Astrocyte of the spinal cord (primary cell): ENCODE results near the gene SDF2L1.
"Not testable (repeated sequence)": the region's sequence is repeated elsewhere in the genome, so short reads cannot be mapped to it uniquely, and the experiment has no call there.

Experiments
- DNase-seq: peaks from one replicate; pipeline ENCODE4 v3.0.0; 2011; ENCODE audit warnings: low read depth, low spot score
- H3K4me3 ChIP-seq: 2 replicates; pipeline ENCODE4 v1.5.1; 2011; ENCODE audit warnings: low read depth, mild to moderate bottlenecking, low read length, moderate library complexity
- CTCF ChIP-seq: IDR thresholded peaks from 2 replicates; pipeline ENCODE4 v1.5.1; 2012; ENCODE audit warnings: low read depth, mild to moderate bottlenecking, low read length, inconsistent platforms
- in situ Hi-C: cut with HindIII; loops from 2 replicates; pipeline ENCODE4 v1.10.0; 2017; ENCODE audit warnings: low sequenced_read_pairs

SDF2L1 gene

GRCh38 chr22:21673534-21674321 lies 31.6 kb downstream of the SDF2L1 start:
- in situ Hi-C loops, result no loop called here
- DNase-seq, result no peak
- TF ChIP-seq CTCF, result no peak

GRCh38 chr22:21674638-21675245 lies 32.6 kb downstream of the SDF2L1 start:
- no peak for DNase-seq
- no peak for TF ChIP-seq CTCF
- in situ Hi-C loops, result no loop called here
- H3K4me3 ChIP-seq, result no peak overlapping the region

More at GRCh38 chr22:21673534-21674321, 31.6 kb downstream of the SDF2L1 start:
- no peak overlapping the region for H3K4me3 ChIP-seq

- DNase-seq, result no peak
- in situ Hi-C loops, result no loop called here
- H3K4me3 ChIP-seq, result no peak overlapping the region
- TF ChIP-seq CTCF, result no peak
These were observed 35.7 kb downstream of the SDF2L1 start for GRCh38 chr22:21677606-21678443.

- DNase-seq, H3K4me3 ChIP-seq, in situ Hi-C loops: not testable (repeated sequence)
These were observed 36.7 kb downstream of the SDF2L1 start for GRCh38 chr22:21678842-21679241.

GRCh38 chr22:21679383-21679782 lies 37.3 kb downstream of the SDF2L1 start:
- no peak for DNase-seq
- H3K4me3 ChIP-seq, result no peak overlapping the region
- no peak for TF ChIP-seq CTCF
- in situ Hi-C loops, result no loop called here

- in situ Hi-C loops, result no loop called here
- TF ChIP-seq CTCF, result no peak
- DNase-seq, result no peak
- no peak overlapping the region for H3K4me3 ChIP-seq
These were observed 38.9 kb downstream of the SDF2L1 start for GRCh38 chr22:21680830-21681565.
